Measurements from ENCODE around the gene DTNB.
"Not testable (repeated sequence)": the region's sequence is repeated elsewhere in the genome, so short reads cannot be mapped to it uniquely, and the experiment has no call there.

DTNB gene

DNA sequence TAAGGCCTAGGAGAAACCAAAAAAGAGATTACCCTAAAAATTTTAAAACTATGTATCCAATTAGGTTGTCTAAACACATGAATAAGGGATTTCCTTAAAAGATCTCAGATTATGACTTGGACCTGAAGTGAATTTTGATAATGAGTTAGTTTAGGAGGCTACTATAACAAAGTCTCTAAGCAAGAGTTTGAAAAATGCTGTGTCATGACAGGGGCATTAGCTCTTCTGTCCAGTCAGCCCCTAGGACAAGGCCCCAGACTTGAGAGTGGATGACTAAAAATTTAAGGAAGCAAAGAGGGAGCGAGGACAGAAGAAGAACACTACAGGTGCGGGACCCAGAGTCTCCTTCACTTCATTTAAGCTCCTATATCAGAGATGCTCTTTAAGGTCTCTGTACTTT, 135.9 kb downstream of the DTNB start:
- ATAC-seq = no peak

DNA sequence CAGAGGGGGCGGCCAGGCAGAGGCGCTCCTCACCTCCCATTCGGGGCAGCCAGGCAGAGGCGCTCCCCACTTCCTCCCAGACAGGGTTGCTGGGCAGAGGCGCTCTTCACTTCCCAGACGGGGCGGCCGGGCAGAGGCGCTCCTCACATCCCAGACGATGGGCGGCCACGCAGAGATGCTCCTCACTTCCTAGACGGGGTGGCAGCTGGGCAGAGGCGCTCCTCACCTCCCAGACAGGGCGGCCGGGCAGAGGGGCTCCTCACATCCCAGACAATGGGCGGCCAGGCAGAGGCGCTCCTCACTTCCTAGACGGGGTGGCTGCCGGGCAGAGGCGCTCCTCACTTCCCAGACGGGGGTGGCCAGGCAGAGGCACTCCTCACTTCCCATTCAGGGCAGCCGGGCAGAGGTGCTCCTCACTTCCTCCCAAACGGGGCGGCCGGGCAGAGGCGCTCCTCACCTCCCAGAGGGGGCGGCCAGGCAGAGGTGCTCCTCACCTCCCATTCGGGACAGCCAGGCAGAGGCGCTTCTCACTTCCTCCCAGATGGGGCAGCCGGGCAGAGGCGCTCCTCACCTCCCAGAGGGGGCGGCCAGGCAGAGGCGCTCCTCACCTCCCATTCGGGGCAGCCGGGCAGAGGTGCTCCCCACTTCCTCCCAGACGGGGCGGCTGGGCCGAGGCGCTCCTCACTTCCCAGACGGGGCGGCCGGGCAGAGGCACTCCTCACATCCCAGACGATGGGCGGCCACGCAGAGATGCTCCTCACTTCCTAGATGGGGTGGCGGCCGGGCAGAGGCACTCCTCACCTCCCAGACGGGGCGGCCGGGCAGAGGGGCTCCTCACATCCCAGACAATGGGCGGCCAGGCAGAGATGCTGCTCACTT, 137.7 kb downstream of the DTNB start:
- not testable (repeated sequence) for ATAC-seq

GRCh38 chr2:25534937-25535336, 138.4 kb downstream of the DTNB start:
- ATAC-seq = not testable (repeated sequence)

DNA sequence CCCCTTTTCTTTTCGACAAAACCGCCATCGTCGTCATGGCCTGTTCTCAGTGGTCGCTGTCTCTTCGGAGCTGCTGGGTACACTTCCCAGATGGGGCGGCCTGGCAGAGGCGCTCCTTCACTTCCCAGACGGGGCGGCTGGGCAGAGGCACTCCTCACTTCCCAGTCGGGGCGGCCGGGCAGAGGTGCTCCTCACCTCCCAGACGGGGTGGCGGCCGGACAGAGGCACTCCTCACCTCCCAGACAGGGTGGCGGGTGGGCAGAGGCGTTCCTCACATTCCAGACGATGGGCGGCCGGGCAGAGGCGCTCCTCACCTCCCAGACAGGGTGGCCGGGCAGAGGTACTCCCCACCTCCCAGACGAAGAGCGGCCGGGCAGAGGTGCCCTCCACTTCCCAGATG, 138.9 kb downstream of the DTNB start:
- ATAC-seq = no peak

DNA sequence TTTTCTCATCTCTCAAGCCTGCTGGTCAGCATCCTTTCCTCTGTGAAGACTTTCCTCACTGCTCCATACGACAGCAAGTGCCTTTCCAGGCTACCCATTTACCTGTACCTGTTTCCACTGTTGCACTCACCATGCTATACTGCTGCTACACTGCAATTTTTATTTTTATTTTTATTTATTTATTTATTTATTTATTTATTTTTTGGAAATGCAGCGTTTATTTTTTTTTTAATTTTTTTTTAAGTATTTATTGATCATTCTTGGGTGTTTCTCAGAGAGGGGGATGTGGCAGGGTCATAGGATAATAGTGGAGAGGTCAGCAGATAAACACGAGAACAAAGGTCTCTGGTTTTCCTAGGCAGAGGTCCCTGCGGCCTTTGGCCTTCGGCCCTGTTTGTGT, 139.6 kb downstream of the DTNB start:
- not testable (repeated sequence) for ATAC-seq

DNA sequence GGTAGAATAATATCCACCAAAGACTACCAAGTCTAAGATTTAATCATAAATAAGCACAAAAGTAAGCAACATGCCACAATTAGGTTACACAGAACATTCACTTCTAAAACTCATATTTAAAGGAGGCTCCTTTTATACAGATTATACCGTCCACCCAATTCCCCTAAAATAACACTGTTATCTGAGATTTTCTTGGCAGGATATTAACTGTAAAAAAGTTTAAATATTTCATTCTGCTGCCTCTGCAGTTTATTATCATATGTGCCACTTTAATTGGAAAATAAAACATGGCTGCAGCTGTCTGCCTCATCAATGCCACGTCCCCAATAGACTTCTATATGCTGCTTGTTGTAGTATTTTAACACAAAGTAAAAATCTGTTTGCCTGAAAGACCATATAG, 140.9 kb downstream of the DTNB start:
- no peak for ATAC-seq

DNA sequence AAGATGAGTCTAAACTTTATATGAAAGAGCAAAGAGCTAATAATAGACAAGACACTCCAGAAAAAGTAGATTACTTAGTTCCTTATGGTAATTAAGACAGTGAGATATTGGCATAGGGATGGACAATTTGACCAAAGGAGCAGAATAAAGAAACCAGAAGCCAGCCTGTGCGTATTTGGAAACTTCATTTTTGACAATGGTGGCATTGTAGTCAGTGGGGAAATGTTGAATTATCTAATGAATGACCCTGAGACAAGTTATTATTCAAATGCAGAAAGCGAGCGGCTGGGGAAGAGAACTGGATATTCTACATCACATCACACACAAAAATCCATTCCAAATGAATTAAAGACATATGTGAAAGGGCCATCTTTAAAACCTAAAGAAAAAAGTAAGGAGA, 144.3 kb downstream of the DTNB start:
- ATAC-seq = no peak

DNA sequence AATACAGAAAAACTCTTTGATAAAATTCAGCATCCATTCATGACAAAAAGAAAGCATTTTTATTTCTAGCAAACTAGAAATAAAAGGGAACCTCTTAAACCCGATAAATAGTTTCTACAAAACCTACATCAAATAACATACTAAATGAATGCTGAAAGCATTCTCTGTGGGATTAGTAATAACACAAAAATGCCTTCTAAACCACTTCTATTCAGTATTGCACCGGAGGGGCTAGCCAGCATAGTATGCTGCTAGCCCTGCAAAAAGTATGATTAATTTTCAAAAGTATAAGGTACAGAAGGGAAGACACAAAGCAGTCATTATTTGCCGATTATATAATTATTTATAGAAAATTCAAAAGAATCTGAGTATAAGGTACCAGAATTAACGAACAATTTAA, 145.2 kb downstream of the DTNB start:
- ATAC-seq = no peak

GRCh38 chr2:25524507-25524906, 148.9 kb downstream of the DTNB start:
- no peak for ATAC-seq

- ATAC-seq = no peak
These were observed 150.3 kb downstream of the DTNB start for GRCh38 chr2:25523060-25523459.

- peak; percentile 87 to 93 for ATAC-seq
These were observed 151.6 kb downstream of the DTNB start for GRCh38 chr2:25521665-25522387.

- no peak for ATAC-seq
These were observed 152.3 kb downstream of the DTNB start for GRCh38 chr2:25521126-25521525.

GRCh38 chr2:25517701-25518100, 155.7 kb downstream of the DTNB start:
- no peak for ATAC-seq

- ATAC-seq = peak; percentile 46 to 69
These were observed 159.2 kb downstream of the DTNB start for GRCh38 chr2:25514043-25514637.

GRCh38 chr2:25512707-25513106, 160.7 kb downstream of the DTNB start:
- no peak for ATAC-seq

DNA sequence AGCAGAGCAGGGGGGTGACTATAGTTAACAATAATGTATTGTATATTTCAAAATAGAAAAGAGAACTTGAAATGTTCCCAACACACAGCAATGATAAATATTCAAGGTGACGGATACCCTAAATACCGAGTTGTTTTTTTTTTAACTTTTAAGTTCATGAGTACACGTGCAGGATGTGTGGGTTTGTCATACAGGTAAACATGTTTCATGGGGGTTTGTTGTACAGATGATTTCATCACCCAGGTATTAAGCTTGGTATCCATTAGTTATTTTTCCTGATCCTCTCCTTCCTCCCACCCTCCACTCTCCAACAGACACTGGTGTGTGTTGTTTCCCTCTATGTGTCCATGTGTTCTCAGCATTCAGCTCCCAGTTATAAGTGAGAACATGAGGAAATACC, 167.2 kb downstream of the DTNB start:
- ATAC-seq = no peak

DNA sequence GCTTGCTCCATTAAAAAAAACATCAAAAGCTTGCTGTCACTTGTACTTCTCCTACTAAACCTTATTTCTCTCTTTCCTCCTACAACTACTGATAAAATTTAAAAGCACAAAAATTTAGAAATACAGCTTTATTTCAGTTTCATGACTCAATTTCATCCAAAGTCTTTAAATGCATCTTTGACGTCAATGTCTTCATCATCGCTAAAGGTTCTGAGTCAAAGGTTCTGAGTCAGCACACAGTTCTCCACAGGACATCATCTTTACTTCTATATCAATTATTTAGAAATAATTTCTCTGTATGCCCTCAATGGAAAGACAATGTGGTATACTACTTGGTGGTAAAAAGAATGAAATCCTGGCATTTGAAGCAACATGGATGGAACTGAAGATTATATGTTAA, 167.8 kb downstream of the DTNB start:
- ATAC-seq = peak in 1 of 2 donors; percentile 59

DNA sequence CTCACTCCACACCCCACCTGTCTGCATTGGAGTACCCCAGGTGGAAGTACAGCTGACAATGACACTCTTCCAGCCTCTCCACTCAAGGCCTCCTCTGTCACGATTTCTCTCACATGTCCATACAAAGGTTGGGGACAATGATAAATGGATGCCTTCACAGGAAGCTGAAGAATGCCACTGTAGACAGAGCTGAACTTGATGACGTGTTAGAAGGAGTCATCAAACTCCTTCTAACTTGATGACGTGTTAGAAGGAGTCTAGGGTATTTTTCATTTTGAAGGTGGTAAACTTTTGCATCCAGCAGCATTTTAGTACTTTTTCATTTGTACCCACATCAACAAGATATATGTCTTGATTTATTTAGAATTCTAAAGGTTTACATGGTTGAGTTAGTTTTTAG, 168.2 kb downstream of the DTNB start:
- no peak for ATAC-seq

- no peak for ATAC-seq
These were observed 169.1 kb downstream of the DTNB start for GRCh38 chr2:25504266-25504665.

- ATAC-seq = no peak
These were observed 174.2 kb downstream of the DTNB start for GRCh38 chr2:25499157-25499556.

DNA sequence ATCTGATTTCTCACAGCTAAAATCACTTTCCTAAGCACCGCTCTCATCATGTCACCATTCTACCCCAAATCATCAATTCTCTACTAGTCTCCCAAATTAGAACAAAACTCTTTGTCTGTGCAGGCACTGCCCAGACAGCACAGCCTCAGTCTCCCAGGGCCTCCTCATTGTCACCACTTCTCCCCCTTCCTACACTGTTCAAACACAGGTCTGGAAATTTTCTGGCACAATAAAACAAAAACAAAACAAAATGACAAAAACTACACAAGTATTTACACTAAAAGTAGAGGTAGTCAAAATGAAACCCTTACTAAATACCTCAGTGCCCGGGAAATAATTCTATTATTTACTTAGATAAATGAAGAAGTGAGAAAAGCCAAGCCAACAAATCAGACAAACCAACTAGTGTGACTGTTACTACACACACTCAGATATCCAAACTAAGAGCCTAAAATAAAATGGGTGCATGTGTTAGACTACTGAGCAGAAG, 175.4 kb downstream of the DTNB start:
- ATAC-seq = no peak

GRCh38 chr2:25497229-25497917, 176.0 kb downstream of the DTNB start:
- no peak for ATAC-seq

DNA sequence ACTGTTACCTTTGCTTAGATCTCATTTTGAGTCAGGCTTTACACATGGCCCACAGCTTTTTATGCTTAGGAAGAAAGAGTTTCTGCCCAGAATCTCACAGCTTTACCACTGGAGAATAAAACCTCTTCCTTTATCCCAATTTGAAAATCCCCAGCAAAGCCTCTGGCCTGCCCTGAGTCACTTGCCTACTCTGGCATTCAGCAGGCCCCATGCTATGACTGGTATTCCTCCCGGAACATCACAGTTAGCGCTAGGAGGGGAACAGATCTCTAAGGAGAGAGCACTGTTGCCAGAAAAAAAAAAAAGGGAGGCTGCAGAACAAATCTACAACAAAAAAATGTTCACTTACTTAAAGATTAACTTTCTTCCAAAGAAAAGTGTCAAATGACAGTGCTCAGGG, 178.8 kb downstream of the DTNB start:
- no peak for ATAC-seq

All from activated CD4-positive, CD25-positive, alpha-beta regulatory T cell treated with anti-CD3 and anti-CD28 coated beads, Interleukin-2, amount 50 U/mL, for 24 hours (primary cell).